NCI-H1048 (cell line): ENCODE data around the gene ARMH4.

Source experiments
- DNase-seq: peaks from one replicate; lab custom pipeline; 2025; lab: John Stamatoyannopoulos, UW

ARMH4 gene

DNA sequence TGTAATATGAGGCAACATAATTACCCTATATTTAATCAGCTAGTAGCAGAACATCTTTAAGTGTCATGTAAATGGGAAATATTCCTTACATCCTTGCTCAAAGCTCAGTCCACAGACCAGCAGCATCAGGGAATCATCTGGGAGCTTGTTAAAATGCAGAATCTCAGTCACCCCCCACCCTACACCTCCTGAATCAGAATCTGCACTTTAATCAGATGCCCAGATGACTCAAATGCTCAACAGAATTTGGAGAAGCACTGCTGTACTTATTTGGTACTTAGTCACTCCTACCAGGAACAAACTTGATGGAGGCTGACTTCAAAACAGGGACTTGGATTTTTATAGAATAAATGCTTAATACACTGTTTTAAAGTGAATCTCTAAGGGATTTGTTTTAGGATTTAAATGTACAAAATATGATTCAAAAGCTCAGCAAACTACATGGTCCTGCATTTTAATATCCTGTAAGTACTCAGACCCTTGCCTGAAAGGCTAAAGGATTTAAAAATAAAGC lies 96.5 kb downstream of the ARMH4 start:
- no peak for DNase-seq

GRCh38 chr14:58054100-58054499 lies 97.9 kb downstream of the ARMH4 start:
- no peak for DNase-seq

GRCh38 chr14:58048219-58048618 lies 103.8 kb downstream of the ARMH4 start:
- DNase-seq: no peak

DNA sequence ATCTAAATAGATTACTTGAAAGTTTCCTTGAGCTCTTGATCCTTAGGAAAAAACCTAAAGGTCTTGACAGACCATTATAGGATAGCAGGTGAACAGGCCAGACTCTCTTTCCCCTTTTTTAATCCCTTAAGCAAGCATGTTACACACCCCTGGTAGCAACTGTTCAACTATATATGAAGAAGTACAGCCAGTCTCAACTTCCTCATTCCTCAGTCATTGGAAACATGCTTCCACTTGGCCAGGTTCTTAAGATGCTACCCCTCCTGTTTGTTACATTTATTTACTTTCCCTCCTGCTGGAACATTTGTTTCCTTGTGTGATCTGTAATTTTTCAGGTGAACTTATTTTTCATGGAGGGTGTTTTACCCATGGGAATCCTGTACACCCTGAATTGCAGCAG lies 124.1 kb downstream of the ARMH4 start:
- DNase-seq: no peak

DNA sequence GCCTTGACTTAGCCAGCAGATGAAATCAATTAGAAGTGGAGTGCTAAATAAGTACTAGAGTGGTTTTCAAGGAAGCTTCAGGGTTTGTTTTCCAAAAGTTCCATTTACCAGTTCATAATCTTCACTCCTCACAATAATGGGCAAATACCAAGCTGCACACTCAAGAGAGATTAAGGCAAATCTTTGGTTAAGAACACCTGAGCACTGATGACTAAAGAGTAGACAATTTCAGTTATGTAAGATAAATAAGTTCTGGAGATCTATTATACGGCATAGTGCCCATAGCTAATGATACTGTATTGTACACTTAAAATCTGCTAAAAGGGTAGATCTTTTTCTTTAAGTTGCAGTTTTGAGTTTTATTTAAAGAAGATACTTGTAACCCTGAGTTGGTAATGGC lies 125.0 kb downstream of the ARMH4 start:
- no peak for DNase-seq

- no peak for DNase-seq
These were observed 125.8 kb downstream of the ARMH4 start for GRCh38 chr14:58026219-58026618.

DNA sequence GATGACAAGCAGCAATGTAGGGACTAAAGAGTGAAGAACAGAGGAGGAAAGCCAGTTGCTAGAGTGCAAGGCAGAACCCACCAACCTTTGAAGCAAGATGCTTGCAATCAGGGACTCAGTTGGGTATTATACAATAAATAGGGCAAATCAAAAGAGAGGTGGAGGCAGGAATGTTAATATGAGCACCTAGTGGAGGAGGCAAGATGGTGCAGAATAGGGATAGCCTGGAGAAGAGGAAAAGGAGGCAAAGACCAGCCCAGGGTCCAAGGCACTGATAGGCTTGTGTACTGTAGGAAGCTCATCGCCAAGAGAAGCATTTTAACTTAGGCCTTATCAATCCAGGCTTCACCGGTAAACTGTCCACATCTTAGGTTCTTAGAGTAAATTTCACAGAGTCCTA lies 137.2 kb downstream of the ARMH4 start:
- DNase-seq: no peak

DNA sequence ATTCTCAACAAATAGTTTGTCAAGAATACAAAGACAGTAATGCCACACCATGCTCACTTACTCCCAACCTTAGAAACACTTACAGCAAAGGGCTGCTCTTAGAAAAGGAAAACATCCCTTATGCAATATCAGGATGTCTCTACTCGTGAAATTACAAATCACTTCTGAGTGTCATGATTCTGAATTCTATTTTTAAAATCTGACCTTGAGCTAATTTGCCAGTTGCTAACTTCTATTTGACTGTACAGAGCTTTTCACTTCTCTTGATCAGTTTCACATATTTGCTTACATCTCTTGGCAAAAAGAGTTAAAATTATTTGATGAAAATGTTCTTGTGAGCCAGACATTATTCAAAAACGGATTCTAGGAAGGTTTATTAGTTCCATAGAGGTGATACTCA lies 149.4 kb downstream of the ARMH4 start:
- DNase-seq: no peak

- DNase-seq: no peak
These were observed 152.0 kb downstream of the ARMH4 start for GRCh38 chr14:57999979-58000378.

DNA sequence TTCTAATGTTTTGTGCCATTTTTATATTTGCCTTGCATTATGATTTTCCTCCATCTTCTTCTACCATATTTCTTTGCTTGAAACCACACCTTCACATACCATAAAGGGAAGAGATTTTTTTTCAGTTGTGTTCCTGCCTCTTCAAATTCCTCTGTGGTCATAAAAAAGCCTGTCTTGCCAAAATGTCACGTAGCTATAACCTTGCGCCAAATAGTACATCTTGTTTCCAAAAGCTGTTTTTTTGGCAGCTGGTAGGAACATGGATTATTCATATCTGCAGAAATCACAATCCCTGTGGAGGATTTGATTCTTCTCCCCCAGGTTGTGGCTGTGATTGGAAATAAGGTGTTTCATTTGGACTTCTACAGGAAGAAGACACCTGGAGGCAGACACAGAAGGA lies 152.5 kb downstream of the ARMH4 start:
- DNase-seq: no peak

GRCh38 chr14:57998766-57999165 lies 153.2 kb downstream of the ARMH4 start:
- DNase-seq: no peak

DNA sequence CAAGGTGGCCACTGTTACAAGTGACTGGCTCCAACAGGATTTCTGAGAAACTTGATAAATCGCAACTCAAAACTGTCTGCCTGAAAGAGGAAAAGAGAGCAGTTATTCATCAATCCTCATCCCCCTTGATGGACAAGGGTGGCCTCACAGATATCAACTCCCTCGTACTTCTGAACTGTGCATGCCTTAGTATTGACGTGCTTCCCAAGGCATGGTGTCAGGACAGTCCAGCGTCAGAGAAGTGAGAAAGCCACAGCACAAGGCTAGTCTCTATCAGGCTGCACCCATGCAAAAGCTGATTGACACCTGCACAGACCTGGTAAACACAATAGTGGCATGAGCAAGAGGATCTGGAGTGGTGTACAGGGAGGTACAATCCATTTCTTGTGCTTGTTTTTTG lies 160.7 kb downstream of the ARMH4 start:
- DNase-seq: no peak

GRCh38 chr14:57988445-57988844 lies 163.6 kb downstream of the ARMH4 start:
- no peak for DNase-seq

DNA sequence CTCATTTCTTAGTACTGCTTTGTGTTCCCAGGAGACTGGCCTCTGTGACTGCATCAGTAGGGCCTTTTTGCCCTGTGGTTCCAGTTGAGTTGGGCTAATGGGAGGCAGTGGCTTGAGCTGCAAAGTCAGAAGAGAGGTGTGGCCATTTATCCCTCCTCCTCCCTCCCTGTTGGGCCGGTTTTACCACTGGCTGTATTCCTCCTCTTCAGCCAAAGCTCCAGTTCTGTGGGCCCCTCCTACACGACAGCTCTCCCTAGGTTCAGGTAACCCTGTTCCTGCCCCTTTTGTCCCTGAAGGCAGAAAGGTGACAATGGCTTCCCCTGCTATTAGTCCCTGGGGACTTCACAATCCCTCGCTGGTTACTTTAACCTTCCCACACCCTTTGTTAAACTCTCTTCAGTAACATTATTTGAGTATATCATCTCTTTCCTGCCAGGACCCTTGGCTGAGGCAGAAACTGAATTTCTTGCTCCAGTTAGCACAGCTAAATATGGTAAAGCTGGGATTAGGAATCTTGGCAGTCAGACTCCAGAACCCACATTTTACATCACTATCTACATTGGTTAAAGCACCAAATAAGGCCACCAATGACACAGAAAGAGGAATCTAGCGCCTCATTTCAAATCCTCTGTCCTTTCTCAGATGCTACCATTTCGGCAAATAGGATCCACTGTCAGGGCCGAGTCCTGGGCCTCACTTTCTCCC lies 164.3 kb downstream of the ARMH4 start:
- no peak for DNase-seq

GRCh38 chr14:57987051-57987450 lies 165.0 kb downstream of the ARMH4 start:
- no peak for DNase-seq

DNA sequence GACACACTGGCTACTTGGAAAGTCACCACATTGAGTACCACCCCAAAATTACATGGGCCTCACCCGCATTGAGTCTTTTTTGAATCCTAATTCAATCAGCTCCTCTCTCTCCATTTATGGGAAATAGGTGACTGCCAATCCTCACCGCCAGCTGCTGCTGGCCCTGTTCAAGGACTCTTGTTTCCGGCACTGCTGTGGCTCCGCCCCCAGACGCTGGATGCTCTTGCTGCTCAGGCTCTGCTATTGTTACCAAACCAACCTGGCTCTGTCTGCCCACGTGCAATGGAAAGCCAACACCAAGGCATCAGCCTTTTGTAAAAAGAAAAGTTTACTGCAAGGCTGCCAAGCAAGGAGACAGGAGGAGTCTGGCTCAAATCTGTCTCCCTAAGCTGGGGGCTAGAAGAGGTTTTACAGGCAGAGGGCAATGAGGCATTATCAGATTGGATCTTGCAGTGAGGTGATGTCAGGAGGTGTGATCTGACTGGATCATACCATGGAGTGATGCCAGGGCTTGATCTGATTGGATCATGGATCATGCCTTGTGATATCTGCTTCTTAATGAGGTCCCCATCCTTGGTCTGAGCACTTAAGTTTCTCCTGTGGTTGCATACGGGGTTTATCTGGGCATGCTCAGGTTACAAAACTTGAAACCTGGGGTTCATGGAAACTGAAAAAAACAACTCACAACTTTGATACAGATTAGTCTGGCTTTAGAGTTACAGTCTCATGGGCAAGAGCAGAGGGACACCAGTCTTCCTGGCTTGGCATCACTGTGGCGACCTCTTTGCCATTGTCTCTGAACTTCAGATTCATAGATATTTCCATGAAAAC lies 169.0 kb downstream of the ARMH4 start:
- no peak for DNase-seq

DNA sequence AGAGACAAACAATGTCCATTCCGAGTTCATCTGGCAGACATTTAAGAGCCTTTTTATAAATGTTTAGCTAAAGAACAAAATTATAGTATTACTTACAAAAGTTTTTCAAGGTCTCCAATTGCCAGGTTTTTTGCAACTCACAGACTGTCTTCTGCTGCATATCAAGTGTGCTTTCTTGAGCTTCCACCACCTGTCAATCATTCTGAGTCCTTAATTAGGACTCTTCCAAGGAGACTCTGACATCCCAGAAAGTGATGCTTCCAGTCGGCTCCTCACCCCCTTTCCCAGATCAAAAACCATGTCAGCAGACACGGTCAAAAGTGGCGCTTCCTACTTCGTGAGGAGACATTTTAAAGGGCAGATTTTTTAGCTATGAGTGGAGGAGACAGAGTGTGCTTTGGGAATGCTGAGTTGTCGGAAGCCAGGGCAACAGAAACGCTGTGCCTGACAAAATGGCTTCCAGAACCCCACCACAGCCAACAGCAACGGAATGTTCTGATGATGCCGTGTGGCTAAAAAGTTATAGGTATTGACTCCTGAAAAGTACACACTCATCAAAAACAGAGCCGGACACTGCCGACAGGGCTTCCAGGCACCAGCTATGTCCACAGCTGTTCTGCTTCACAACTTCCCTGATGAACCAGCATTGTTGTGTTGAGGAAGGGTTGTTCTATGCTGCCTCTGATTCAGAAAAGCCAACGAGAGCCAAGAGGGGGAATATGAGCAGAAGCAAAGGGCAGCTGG lies 170.0 kb downstream of the ARMH4 start:
- DNase-seq: no peak

- DNase-seq: no peak
These were observed 172.5 kb downstream of the ARMH4 start for GRCh38 chr14:57979376-57980048.

DNA sequence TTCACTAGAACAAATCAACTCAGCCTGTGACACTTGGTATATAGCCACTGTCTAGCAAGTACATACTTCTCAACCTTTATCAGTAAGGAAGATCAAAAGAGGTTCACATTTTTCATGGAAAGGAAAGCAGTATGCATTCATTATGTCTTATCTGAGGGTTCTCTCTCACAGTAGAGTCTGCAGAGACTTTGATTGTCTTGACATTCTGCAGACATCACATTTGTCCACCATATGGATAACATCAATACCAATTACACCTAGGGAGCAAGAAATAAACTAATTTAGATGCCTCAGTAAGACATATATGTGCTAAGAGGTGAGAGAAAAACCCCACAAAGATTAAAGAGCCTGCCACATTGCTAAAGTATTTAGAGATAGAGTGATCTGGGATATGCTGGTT lies 175.3 kb downstream of the ARMH4 start:
- no peak for DNase-seq

DNA sequence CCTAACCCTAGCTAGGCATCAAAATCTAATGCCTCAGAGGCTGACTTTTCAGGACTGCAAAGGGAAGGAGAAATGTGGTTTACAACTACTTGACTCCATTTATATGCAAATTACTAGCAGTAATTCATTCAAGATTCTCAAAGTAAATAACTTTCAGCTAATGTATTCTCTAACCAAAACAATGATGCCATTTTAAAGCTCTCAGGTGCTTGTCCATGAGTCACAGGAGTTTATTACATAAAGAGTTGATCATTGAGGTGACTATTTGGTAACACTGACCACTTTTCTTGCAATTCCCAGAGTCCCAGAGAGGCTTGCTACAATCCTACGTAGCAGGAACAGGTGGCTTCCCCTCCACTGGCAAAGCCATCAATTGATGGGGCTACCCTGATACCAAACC lies 177.1 kb downstream of the ARMH4 start:
- no peak for DNase-seq

DNA sequence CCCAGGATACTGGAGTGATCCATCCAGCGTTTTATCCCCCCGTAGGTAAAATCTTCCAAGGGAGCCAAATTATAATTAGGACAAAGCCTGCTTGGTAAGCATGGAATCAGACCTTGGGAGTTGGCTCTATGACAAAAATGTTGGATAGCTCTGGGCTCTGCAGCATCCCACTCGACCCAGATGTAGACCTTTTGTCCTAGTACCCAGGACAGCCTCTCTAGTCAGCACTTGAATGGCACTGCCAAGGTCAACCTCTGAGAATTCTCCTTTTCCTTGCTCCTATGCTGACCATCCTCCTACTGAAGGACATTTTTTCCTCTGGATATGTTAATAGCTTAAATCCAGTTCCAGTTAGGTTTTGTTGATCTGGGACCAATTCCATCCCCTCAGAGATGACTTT lies 181.4 kb downstream of the ARMH4 start:
- DNase-seq: no peak

DNA sequence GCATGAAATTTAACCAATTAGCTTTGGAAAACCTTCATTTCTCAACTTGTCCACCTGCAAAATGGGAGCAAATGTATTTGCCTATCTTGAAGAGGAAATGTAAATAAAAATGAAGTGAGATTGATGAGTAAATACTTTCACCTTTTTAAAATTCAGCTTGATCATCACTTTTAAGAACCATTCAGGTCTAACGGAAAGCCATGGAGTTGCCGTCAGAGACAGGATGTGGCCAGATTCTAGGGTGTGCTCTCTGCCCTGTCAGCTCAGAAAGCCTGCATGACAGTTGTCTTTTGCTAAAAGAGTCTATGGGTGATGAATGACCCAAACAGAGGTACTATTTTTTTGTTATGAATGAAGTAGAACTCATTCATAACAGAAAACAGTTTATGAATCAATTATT lies 181.8 kb downstream of the ARMH4 start:
- DNase-seq: no peak
